ENCODE results near the gene PIK3R1.
A peak's percentile ranks its signal among the peaks of the same experiment; 100 is the strongest.

PIK3R1 gene

DNA sequence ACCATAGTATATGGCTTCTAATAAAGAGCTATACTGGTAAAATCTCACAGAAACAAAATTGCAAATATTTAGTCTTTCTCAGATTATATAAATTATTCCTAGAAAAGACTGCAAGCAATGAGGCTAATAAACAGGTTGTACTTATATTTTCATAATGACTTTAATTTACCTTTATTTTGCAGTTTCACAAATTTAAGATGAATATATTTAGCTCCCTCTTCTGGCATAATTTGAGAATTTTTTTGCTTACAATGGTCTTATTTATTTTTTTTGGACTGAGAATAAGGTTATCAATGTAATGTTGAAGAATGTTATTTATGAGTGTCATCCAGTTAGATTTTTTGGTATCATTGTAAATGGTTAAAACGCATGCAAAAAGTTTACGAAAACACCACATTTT, 56.7 kb downstream of the PIK3R1 start:
- DNase-seq, result peak; percentile 29

DNA sequence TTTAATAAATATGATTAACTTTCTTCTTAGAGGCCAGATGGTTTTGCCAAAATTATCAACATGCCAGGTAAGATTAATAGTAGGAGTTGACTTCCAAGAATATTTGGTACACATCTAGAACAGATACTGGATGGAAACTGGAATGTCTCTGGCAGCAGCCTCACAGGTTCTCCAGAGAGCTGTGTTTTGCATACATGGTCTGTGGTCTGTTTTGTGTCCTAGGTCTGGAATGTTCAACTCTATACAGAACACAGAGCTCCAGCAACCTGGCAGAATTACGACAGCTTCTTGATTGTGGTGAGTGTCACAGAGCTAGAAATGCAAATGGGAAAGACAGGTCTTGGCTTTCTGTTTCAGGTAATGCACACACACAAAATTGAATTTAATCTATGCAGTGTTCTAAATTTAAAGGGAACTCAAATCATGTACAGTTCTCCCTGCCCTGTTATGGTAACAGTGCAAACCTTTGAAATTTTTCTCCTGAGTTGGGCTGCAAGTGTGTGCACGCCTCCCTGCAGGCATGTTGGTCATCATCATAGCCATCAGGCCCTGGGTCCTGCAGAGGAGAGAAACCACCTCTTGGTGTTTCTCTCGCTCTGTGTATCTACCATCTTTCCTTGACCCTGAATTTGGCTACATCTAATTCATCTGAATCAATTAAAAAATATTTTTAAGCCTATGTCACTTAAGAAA, 58.3 kb downstream of the PIK3R1 start:
- DNase-seq, result no peak

DNA sequence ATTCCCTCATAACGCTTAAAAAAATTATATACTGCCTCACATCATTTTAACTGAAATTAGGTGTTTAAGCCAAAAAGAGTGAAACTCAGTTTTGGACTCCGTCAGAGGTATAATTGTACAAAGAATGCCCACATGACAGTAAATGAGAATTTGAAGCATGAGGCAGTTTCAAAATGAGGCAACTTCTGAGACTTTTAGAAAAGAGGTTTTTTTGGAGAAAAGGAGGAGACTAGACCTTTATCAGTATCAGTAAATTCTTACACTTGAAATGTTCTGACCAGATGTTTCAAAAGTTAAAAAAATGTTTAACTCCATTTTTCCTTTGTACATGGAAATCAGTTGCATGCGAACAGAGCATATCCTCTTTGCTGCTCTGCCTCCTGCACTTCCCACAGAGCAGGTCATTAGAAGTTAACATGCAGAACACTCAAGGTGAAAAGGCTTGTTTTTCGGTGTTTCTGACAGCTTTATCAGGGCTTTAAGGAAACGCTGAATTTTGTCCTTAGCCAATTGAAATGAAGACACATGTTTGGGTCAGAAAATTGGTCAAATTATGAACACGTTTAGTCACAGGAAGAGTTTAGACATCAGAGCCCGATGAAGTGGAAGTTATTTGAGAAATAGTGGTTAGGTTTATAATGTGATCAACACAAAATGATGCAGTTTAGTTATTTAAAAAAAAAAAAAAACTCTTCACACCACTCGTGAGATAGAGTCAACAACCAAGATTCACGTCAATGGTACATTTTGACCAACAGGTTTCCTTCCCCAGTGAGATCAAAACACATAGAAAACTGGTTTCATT, 59.5 kb downstream of the PIK3R1 start:
- DNase-seq, result peak; percentile 79

- no peak for DNase-seq
Measured at GRCh38 chr5:68276740-68277139, 61.2 kb downstream of the PIK3R1 start.

DNA sequence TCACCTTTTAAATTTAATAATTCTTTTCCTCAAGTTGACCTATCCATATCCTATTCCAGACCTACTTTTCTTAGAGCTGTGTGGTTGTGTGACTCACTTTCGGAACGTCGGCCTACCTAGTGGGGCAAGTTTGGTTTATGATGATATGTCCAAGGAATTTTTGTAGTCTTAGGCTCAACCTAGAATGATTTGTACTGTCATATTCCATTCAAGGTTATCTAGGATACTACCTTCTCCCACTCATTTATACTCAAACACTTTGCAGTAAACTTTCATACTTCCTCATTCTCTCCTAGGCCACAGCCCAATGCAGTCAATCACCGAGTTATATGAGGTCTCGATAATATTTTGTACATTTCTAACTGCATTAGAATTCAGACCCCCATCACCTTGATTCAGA, 61.9 kb downstream of the PIK3R1 start:
- DNase-seq, result no peak

DNA sequence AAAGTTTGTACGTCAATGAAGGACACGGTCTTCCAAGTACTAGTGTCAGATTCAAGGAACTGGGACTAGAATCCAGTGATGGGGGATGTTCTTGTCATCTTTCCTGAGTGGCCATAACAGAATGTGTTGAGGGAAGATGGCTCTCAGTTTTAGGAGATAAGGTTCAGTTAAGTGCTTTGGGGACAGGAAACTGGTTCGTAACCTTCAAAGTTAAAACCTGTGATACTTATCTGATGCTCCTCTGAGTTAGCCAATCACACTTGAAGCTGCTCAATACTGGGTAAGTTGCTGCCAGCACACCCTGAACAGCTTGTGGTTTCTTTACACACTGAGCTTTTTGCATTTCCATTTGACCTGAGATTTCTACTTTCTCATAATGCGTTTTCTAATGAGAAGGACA, 64.4 kb downstream of the PIK3R1 start:
- peak; percentile 85 for DNase-seq

GRCh38 chr5:68282001-68282400, 66.4 kb downstream of the PIK3R1 start:
- DNase-seq, result no peak

DNA sequence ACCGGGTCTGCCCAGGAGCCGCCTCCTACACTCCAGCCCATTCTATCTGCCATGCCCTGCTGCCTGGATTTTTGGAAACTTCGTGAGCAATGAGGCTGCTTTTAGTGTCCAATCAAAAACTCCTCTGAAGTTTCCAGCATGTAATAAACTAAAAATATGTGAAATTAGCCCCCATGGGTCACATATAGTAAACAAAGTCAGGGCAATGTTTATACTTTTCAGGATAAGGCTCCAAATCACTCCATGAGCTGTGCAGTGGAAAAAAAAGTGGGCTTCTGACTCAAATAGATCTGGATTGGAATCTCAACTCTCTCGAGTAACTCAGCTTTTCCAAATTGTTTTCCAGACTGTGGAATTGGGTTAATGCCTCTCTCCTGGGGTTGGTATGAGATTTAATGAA, 68.2 kb downstream of the PIK3R1 start:
- no peak for DNase-seq

DNA sequence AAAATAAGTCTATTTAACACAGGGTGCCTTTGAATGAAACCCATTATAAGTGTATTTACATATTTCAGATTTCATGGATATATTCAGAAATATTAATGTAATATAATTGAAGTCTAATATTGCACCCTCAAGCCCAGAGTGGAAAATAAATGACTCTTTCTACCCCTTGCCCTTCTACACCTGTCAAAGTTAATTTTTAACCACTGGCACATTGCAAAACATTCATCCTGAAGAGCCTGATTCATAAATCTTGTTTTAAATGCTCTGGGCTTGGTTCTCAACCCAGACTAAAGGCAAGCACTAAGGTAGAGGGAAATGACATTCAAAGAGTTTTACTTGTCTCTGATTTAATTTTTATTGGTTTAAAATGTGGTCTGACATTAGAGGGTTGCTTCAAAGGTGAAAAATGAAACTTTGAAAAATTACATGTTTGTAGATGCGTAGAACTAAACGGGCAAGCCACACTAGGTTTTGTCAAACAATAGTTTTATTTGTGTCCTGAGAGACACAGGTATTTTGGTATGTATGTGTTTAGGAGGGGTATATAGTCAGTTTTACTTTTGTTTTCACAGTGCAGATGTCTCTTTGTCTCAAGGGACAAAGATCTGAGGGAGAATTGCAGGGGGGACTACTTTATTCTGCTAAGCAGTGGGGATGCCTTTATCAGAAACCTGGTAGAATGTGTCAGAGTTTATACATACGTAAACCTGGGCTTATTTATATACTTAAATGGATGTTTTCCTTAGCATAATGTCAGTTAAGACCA, 69.7 kb downstream of the PIK3R1 start:
- DNase-seq, result no peak

- peak; percentile 48 for DNase-seq
Measured at GRCh38 chr5:68285851-68286611, 70.5 kb downstream of the PIK3R1 start.

- DNase-seq, result no peak
Measured at GRCh38 chr5:68286612-68286912, 71.0 kb downstream of the PIK3R1 start.

GRCh38 chr5:68287631-68287975, 72.0 kb downstream of the PIK3R1 start:
- no peak for DNase-seq

GRCh38 chr5:68287976-68288706, 72.6 kb downstream of the PIK3R1 start:
- peak; percentile 55 for DNase-seq

- DNase-seq, result no peak
Measured at GRCh38 chr5:68288707-68289134, 73.2 kb downstream of the PIK3R1 start.

GRCh38 chr5:68289498-68289897, 73.9 kb downstream of the PIK3R1 start:
- DNase-seq, result no peak

GRCh38 chr5:68290260-68290674, 74.7 kb downstream of the PIK3R1 start:
- DNase-seq, result no peak

GRCh38 chr5:68290847-68291246, 75.3 kb downstream of the PIK3R1 start:
- no peak for DNase-seq

DNA sequence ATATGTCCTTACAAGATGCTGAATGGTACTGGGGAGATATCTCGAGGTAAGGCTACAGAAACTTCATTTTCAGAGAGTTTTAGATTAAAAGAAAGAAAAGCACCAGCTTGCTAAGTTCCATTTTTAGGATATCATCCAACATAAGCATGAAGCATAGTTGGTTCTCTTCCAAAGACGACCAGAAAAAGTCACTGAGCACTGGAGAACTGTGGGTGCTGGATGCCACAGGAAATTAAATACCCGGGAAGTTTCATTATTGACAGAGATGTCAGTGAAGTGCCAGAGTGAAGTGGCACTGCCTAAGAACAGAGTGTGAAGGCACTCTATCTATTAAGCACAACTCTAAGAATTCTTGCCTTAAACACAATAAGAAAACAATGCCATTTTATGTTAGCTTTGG, 76.8 kb downstream of the PIK3R1 start:
- no peak for DNase-seq

DNA sequence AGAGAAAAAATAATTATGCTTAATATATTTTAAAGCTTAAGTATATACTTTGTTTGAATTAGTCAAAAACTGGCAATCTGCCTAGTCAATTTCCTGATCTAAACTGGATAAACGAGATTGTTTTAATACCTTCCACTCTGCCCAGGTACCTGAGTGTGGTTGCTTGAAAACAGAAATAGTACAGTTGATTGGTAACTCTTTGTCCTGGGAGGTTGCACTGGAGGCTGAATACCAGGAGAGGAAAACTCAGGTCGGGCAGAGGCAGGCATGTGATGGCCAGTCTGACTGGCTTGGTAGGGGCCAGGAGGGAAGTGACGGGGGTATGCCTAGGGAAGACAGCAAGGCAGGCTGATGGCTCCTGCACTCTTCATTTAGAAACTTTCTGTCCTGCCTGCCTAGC, 80.2 kb downstream of the PIK3R1 start:
- no peak for DNase-seq

DNA sequence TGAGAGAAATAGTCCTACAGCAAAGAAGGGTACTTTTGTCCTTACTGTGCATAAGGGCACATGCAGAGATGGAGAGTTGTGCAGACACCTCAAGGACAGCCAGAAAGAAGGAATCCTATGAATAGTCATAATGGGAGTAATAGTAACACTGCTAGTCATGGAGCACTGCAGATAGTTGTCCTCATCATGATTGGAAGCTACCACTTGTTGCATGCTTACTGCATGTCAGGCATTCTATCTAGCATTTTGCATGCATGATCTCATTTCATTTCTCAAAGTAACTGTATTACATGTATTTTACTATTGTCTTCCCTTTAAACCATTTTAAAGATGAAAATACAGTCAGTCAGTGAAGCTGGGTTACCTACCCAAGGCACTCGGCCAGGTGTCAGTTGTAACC, 81.3 kb downstream of the PIK3R1 start:
- no peak for DNase-seq

- DNase-seq, result no peak
Measured at GRCh38 chr5:68297656-68298055, 82.1 kb downstream of the PIK3R1 start.

DNA sequence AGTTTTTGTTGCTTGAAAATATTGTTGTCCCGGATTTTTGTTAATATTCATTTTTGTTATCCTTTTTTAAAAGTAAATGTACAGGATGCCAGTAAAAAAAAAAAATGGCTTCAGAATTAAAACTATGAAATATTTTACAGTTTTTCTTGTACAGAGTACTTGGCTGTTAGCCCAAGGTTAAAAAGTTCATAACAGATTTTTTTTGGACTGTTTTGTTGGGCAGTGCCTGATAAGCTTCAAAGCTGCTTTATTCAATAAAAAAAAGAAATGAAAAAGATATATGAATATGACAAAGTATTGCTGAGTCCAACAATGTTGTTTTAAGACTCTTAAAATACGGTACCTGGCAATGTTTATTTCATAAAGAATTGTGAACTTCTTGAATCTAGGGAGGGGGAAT, 82.9 kb downstream of the PIK3R1 start:
- no peak for DNase-seq

Measured in central memory CD4-positive, alpha-beta T cell (primary cell).